GM23248 (cell line): ENCODE results near the gene GABRG1.

Experiments used
- EZH2 ChIP-seq: fragments of 200-600 bp; sonication (generic); IDR thresholded peaks from 2 replicates; pipeline ENCODE4 v1.6.1; 2018; ENCODE audit warnings: antibody characterized with exemption, mild to moderate bottlenecking; ENCODE audit not compliant: insufficient read depth, poor library complexity, severe bottlenecking
- EZH2phosphoT487 ChIP-seq: fragments of 200-600 bp; sonication (generic); IDR thresholded peaks from 2 replicates; pipeline ENCODE4 v1.6.1; 2018; ENCODE audit warnings: antibody characterized with exemption, moderate library complexity, mild to moderate bottlenecking, low read depth; ENCODE audit not compliant: insufficient read depth

GRCh38 chr4:46131498-46132057 lies 7.7 kb upstream of the GABRG1 start:
- no peak for TF ChIP-seq EZH2
- TF ChIP-seq EZH2phosphoT487, result no peak
